ENCODE measurements around the gene PTPRK.

GRCh38 chr6:128079021-128079420, 441.4 kb downstream of the PTPRK start:
- TF ChIP-seq CTCF (conservative IDR thresholded peaks at IDR 0.05 in 1 of 2, IDR thresholded peaks at IDR 0.05 in 1 of 2; ENCODE audit: low read depth in 1 of 2, low read length in 2 of 2) = no peak
- no peak for TF ChIP-seq EZH2 (IDR thresholded peaks at IDR 0.05; ENCODE audit: low read length, missing control alignments)

All from fibroblast of lung (primary cell).